ENCODE results near the gene MROH9.

Gene MROH9

DNA sequence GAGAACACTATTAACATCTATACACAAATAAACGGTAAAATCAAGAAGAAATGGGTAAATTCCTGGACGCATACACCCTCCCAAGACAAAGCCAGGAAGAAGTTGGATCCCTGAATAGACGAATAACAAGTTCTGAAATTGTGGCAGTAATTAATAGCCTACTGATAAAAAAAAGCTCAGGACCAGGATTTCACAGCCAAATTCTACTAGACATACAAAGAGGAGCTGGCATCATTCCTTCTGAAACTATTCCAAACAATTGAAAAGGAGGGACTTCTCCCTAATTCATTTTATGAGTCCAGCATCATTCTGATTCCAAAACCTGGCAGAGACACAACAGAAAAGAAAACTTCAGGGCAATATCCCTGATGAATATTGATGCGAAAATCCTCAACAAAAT lies 84.6 kb downstream of the MROH9 start:
- H4K20me1 ChIP-seq (ENCODE audit: insufficient read depth): no peaks in the 10 kb centered on the region
- no peak overlapping the region for H2AFZ ChIP-seq (ENCODE audit: low read depth)
- H3K4me3 ChIP-seq (IDR thresholded peaks at IDR 0.05; ENCODE audit: insufficient read depth, low read depth, low read length): no peak overlapping the region
- no peaks in the 10 kb centered on the region for H3K79me2 ChIP-seq (ENCODE audit: insufficient read depth, low read depth)
- no peaks in the 10 kb centered on the region for H3K27me3 ChIP-seq (ENCODE audit: insufficient read depth, low read depth)
- H3K4me2 ChIP-seq: no peak overlapping the region
- no peak overlapping the region for H3K27ac ChIP-seq
- TF ChIP-seq, protein P1, sequence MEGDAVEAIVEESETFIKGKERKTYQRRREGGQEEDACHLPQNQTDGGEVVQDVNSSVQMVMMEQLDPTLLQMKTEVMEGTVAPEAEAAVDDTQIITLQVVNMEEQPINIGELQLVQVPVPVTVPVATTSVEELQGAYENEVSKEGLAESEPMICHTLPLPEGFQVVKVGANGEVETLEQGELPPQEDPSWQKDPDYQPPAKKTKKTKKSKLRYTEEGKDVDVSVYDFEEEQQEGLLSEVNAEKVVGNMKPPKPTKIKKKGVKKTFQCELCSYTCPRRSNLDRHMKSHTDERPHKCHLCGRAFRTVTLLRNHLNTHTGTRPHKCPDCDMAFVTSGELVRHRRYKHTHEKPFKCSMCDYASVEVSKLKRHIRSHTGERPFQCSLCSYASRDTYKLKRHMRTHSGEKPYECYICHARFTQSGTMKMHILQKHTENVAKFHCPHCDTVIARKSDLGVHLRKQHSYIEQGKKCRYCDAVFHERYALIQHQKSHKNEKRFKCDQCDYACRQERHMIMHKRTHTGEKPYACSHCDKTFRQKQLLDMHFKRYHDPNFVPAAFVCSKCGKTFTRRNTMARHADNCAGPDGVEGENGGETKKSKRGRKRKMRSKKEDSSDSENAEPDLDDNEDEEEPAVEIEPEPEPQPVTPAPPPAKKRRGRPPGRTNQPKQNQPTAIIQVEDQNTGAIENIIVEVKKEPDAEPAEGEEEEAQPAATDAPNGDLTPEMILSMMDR (conservative IDR thresholded peaks at IDR 0.05; ENCODE audit: low read depth, low read length): no peak
- H3K9ac ChIP-seq: no peak overlapping the region
- H3K36me3 ChIP-seq (ENCODE audit: insufficient read depth): no peaks in the 10 kb centered on the region
- H3K4me1 ChIP-seq (ENCODE audit: low read depth, poor library complexity, severe bottlenecking): no peaks in the 10 kb centered on the region

DNA sequence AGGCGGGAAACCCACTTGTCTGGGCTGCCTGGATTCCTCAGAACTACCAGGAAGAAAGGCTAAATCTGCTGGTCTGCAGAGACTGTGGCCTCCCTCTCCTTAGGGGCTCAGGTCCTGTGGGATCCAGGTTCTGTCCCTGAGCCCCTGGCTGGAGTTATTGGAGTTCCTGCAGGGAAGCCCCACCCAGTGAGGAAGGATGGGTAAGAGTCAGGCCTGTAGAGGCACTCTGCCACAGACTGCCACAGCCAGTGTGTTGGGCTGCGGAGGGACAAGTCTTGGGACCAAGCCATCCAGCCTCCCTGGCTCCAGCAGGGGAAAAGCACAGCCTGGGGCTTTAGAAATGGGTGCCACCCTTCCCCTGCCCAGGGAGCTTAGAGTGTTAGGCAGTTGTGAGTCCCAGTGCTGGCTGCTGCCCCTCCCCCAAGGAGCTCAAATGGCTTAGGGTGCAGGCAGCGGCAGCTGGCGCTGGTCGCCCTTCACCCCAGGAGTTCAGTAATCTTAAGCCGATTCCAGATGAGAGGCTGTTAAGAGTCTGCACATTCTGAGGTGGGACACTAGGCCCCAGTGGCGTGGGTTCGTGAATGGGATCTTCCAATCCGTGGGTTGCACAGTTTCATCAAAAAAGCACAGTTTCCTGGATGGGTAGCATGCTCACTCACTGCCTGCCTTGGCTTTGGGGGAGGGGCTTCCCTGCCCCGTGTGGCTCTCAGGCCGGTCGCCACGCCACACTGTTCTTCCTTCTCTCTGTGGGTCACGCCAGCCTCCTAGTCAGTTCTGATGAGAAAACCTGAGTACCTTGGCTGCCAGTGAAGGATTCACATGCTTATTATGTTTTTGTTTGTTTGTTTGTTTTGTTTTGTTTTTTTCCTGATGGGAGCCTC lies 97.7 kb downstream of the MROH9 start:
- Histone ChIP-seq H3K4me2 (no peak overlapping the region), H2AFZ (ENCODE audit: low read depth) (no peak overlapping the region)
- TF ChIP-seq, protein P1 (conservative IDR thresholded peaks at IDR 0.05; ENCODE audit: low read depth, low read length): no peak

DNA sequence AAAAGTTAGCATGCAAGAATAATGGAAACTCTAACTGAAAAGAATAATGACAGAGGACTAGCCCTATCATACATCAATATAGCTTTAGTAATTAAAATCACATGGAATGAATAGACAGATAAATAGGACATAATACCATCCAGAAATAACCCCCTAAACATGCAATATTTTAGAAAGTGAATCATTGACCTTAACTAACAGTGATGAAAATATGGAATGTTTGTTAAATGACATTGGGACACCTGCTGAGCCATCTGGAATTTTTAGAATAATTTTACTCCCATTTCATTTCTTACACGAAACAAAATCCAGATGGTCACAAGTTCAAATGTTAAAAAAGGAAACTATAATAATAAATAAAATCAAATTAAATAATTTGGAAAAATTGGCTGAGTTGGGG lies 102.3 kb downstream of the MROH9 start:
- TF ChIP-seq, protein P1 (conservative IDR thresholded peaks at IDR 0.05; ENCODE audit: low read depth, low read length): no peak
- no peak overlapping the region for H3K4me2 ChIP-seq
- H3K4me1 ChIP-seq (ENCODE audit: low read depth, poor library complexity, severe bottlenecking): no peaks in the 10 kb centered on the region
- H3K27me3 ChIP-seq (ENCODE audit: insufficient read depth, low read depth): no peaks in the 10 kb centered on the region
- no peaks in the 10 kb centered on the region for H3K36me3 ChIP-seq (ENCODE audit: insufficient read depth)
- no peaks in the 10 kb centered on the region for H3K79me2 ChIP-seq (ENCODE audit: insufficient read depth, low read depth)
- H3K4me3 ChIP-seq (IDR thresholded peaks at IDR 0.05; ENCODE audit: insufficient read depth, low read depth, low read length): no peak overlapping the region
- H3K27ac ChIP-seq: no peak overlapping the region
- no peaks in the 10 kb centered on the region for H4K20me1 ChIP-seq (ENCODE audit: insufficient read depth)
- H3K9ac ChIP-seq: no peak overlapping the region
- no peak overlapping the region for H2AFZ ChIP-seq (ENCODE audit: low read depth)

More for the DNA sequence above, 97.7 kb downstream of the MROH9 start:
- no peaks in the 10 kb centered on the region for H4K20me1 ChIP-seq (ENCODE audit: insufficient read depth)
- no peak overlapping the region for H3K4me3 ChIP-seq (IDR thresholded peaks at IDR 0.05; ENCODE audit: insufficient read depth, low read depth, low read length)
- no peak overlapping the region for H3K27ac ChIP-seq
- H3K4me1 ChIP-seq (ENCODE audit: low read depth, poor library complexity, severe bottlenecking): no peaks in the 10 kb centered on the region
- no peak overlapping the region for H3K9ac ChIP-seq
- H3K27me3 ChIP-seq (ENCODE audit: insufficient read depth, low read depth): no peaks in the 10 kb centered on the region
- H3K79me2 ChIP-seq (ENCODE audit: insufficient read depth, low read depth): no peaks in the 10 kb centered on the region
- no peaks in the 10 kb centered on the region for H3K36me3 ChIP-seq (ENCODE audit: insufficient read depth)

DNA sequence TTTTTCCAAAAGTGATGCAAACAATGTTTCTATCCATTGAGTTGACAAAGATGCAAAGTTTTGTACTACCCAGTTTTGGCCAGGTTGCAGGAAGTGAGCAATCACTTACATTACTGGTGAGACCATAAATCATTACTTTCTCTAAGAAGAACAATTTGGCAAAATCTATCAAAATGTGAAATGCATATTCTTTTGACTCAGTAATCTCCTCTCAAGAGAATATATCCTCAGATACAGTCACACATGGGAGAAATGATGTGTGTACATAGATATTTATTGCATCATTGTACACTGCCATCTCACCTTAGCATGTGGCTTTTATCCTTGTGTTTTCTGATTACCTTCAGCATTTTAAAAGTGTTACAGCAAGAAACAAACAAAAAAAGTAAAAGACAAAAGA lies 103.0 kb downstream of the MROH9 start:
- TF ChIP-seq, protein P1 (conservative IDR thresholded peaks at IDR 0.05; ENCODE audit: low read depth, low read length): no peak
- Histone ChIP-seq H4K20me1 (ENCODE audit: insufficient read depth) (no peaks in the 10 kb centered on the region), H3K9ac (no peak overlapping the region), H3K79me2 (ENCODE audit: insufficient read depth, low read depth) (no peaks in the 10 kb centered on the region), H3K27ac (no peak overlapping the region), H3K36me3 (ENCODE audit: insufficient read depth) (no peaks in the 10 kb centered on the region), H3K4me2 (no peak overlapping the region), H2AFZ (ENCODE audit: low read depth) (no peak overlapping the region), H3K27me3 (ENCODE audit: insufficient read depth, low read depth) (no peaks in the 10 kb centered on the region), H3K4me3 (IDR thresholded peaks at IDR 0.05; ENCODE audit: insufficient read depth, low read depth, low read length) (no peak overlapping the region), H3K4me1 (ENCODE audit: low read depth, poor library complexity, severe bottlenecking) (no peaks in the 10 kb centered on the region)

Measured in KMS-11 (cell line).